Testis (tissue), 3 donors: ENCODE data around the gene RAB36. TPM values are rescaled to one million over a fixed set of nuclear protein-coding genes. Genes with fewer than 3 reads are reported as not detected.

Source experiments
- DNase-seq: peaks from one replicate; pipeline ENCODE4 v3.0.0-alpha.2; 2019
- H3K27ac ChIP-seq, 2 donors: fragments of 200-600 bp; sonication (generic); one replicate each; pipeline ENCODE4 v1.5.1; 2019
- H3K27me3 ChIP-seq: fragments of 200-600 bp; sonication (generic); one replicate; pipeline ENCODE4 v1.5.1; 2019
- H3K36me3 ChIP-seq: fragments of 200-600 bp; sonication (generic); one replicate; pipeline ENCODE4 v1.5.1; 2017; ENCODE audit warnings: low read depth; ENCODE audit errors: missing control alignments
- H3K4me1 ChIP-seq: fragments of 200-600 bp; sonication (generic); one replicate; pipeline ENCODE4 v1.5.1; 2019
- H3K4me3 ChIP-seq, 2 donors: fragments of 200-600 bp; sonication (generic); one replicate each; pipeline ENCODE4 v1.5.1; 2017 to 2019
- H3K9me3 ChIP-seq: fragments of 200-600 bp; sonication (generic); one replicate; pipeline ENCODE4 v1.5.1; 2017
- POLR2A ChIP-seq: fragments of 450-650 bp; IDR thresholded peaks from one replicate; pipeline ENCODE4 v1.6.1; 2017; ENCODE audit warnings: antibody characterized with exemption, mild to moderate bottlenecking, moderate library complexity
- WGBS, 2 donors: methylation state at CpG; one replicate each; pipeline ENCODE4 v1.1.5; 2018; 5-methylcytosine and 5-hydroxymethylcytosine counted together
- intact Hi-C: fragments of 100-400 bp; cut with DNase I; formaldehyde crosslinking; loops from one replicate; pipeline ENCODE4 v1.15.1; 2023; ENCODE audit warnings: low total_unique reads
- polyA plus RNA-seq: library from polyadenylated mRNA; stranded (reverse); fragments of 350-450 nt; fragmentation: Illumina TruSeq; extraction: RNeasy Lipid Tissue Mini Kit (QIAGEN cat#74804); gene quantifications from one replicate; pipeline ENCODE4 v1.2.3, GENCODE V29; 2014; ENCODE audit warnings: low read depth, low replicate concordance; ENCODE audit not compliant: insufficient read depth
- total RNA-seq, 2 donors: library from RNA; depleted of rRNA; stranded (reverse); fragments of >200 nt; gene quantifications; one replicate each; pipeline ENCODE4 v1.2.3, GENCODE V29; 2016
- TF ChIP-seq, protein P1 (sequence below), 3 experiments: fragments of 450-650 bp in 2 of 3; fragments of 200-600 bp in 1 of 3; sonication (generic) in 1 of 3; IDR thresholded peaks; one replicate each; pipeline ENCODE4 v1.5.1; 2016 to 2019; ENCODE audit warnings: antibody characterized with exemption in 3 of 3, mild to moderate bottlenecking in 2 of 3, moderate library complexity in 1 of 3

The RAB36 gene
- total and polyA plus RNA-seq, 3 donors from 2014 or later: 7.4 to 11.1 (median 7.5) TPM

DNA sequence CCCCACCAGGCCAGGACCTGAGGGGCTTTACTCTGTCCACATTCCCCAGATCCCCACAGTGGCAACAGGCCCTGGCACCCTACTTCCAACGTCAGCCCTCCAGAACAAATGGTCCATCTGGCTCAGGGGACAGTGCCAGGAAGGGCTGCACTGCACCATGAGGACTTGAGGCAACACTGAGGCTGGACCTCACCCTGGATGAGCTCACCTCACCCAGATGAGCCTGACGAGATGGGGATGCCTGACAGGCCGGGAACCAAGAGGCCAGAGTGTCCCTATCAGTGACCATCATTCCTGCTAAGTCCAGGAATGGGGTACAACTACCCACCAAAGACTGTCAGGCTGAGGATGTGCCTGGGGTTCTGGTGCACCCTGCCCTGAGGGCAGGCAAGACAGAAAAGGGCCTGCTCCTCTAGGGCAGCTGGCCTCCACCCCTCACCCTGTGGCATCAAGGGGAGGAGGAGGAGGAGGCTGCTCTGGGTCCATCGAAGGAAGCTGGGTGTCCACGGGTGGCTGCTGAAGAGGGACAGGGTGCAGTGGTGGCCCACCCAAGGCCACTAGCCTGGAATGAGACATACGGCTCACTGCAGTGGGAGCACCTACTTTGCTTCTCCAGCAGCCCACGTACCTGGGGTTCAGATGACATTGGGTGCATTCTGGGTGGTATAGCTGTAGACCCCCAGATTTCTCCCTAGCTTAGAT lies 18.1 kb upstream of the RAB36 start:
- no peak for DNase-seq
- H3K27me3 ChIP-seq: no peaks in the 10 kb centered on the region
- peaks cover 6% of the 10 kb centered on the region for H3K4me1 ChIP-seq
- H3K4me3 ChIP-seq: no peak overlapping the region
- no peaks in the 10 kb centered on the region for H3K36me3 ChIP-seq
- 89 to 100% methylated on average over 1 to 6 of the region's 7 CpGs for WGBS, 2 donors
- no peak overlapping the region for H3K27ac ChIP-seq
- TF ChIP-seq, protein P1, sequence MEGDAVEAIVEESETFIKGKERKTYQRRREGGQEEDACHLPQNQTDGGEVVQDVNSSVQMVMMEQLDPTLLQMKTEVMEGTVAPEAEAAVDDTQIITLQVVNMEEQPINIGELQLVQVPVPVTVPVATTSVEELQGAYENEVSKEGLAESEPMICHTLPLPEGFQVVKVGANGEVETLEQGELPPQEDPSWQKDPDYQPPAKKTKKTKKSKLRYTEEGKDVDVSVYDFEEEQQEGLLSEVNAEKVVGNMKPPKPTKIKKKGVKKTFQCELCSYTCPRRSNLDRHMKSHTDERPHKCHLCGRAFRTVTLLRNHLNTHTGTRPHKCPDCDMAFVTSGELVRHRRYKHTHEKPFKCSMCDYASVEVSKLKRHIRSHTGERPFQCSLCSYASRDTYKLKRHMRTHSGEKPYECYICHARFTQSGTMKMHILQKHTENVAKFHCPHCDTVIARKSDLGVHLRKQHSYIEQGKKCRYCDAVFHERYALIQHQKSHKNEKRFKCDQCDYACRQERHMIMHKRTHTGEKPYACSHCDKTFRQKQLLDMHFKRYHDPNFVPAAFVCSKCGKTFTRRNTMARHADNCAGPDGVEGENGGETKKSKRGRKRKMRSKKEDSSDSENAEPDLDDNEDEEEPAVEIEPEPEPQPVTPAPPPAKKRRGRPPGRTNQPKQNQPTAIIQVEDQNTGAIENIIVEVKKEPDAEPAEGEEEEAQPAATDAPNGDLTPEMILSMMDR (IDR thresholded peaks at IDR 0.05): no peak
- no peak for TF ChIP-seq POLR2A
- no peaks in the 10 kb centered on the region for H3K9me3 ChIP-seq
- intact Hi-C loops: no loop called here

DNA sequence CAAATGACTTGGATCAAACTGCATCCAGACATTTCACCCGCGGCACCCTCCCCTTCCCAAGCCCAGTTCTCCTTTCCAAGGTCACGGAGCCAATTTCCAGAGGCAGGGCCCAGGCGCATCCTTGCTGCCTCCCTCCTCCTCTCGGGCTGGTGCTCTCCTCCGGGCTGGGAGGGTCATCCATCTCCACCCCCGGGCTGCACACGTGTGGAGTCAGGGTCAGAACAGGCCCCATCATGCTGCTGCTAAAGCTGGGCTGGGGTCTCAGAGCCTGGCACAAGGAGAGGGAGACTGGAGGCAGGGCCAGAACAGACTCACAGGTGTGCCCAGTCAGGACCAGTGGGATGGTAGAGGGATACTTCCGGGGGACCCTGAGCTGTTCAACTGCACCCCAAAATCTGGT lies 17.5 kb upstream of the RAB36 start:
- peaks cover 6% of the 10 kb centered on the region for H3K4me1 ChIP-seq
- H3K27ac ChIP-seq: no peak overlapping the region
- H3K36me3 ChIP-seq: no peaks in the 10 kb centered on the region
- intact Hi-C loops: no loop called here
- H3K4me3 ChIP-seq: no peak overlapping the region
- no peaks in the 10 kb centered on the region for H3K9me3 ChIP-seq
- 57 to 100% methylated on average over 1 to 9 of the region's 9 CpGs for WGBS, 2 donors
- H3K27me3 ChIP-seq: no peaks in the 10 kb centered on the region
- no peak for TF ChIP-seq POLR2A
- TF ChIP-seq, protein P1 (IDR thresholded peaks at IDR 0.05): no peak
- no peak for DNase-seq

DNA sequence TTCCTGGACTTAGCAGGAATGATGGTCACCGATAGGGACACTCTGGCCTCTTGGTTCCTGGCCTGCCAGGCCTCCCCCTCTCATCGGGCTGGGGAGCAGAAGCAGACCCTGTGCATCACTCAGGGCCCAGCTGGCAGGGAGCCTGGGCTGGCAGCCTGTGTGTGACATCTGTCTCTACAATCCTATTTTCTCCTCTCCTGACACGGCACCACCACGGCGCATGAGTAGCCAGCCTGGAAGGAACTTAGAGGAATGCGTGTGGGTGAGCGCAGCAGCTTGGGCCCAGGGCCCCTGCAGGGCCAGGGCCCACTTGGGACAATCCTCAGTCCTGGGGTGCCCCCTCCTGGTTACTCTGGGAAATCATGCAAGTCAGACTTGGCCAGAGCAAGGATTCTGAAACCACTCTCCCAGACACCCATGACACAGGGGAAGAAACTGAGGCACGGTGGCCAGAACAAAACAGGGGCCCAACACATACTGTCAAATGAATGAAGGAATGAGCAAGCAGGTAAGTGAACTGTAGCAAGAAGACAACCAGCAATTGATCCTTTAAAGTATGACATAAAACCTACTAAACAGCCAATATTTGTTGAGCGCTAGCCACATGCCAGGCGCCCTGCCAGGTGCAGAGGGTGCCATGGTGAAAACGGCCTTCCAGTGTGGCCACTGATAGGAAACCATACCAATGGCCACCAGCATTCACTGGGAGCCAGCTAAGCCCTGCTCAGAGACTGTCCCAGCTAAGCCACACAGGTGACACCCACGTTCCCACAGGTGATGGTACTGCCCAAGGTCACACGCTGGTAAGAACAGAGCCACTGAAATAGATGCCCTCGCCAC lies 16.8 kb upstream of the RAB36 start:
- H3K36me3 ChIP-seq: no peaks in the 10 kb centered on the region
- WGBS, 2 donors: 53 to 61% methylated on average over 10 to 14 of the region's 14 CpGs
- intact Hi-C loops: no loop called here
- no peak overlapping the region for H3K27ac ChIP-seq
- H3K4me1 ChIP-seq: peaks cover 6% of the 10 kb centered on the region
- H3K9me3 ChIP-seq: no peaks in the 10 kb centered on the region
- DNase-seq: peak; percentile 84
- no peak overlapping the region for H3K4me3 ChIP-seq
- no peak for TF ChIP-seq POLR2A
- TF ChIP-seq, protein P1 (IDR thresholded peaks at IDR 0.05): peak; percentile 68 to 71 (median 71)
- H3K27me3 ChIP-seq: no peaks in the 10 kb centered on the region

- no peaks in the 10 kb centered on the region for H3K27me3 ChIP-seq
- 78 to 89% methylated on average over 10 of the region's 10 CpGs for WGBS, 2 donors
- intact Hi-C loops: no loop called here
- H3K4me1 ChIP-seq: peaks cover 6% of the 10 kb centered on the region
- TF ChIP-seq, protein P1 (IDR thresholded peaks at IDR 0.05): no peak
- TF ChIP-seq POLR2A: no peak
- no peak overlapping the region for H3K27ac ChIP-seq
- no peak overlapping the region for H3K4me3 ChIP-seq
- DNase-seq: no peak
- no peaks in the 10 kb centered on the region for H3K9me3 ChIP-seq
- no peaks in the 10 kb centered on the region for H3K36me3 ChIP-seq
Observed at GRCh38 chr22:23129149-23129548, 16.1 kb upstream of the RAB36 start.
